SK-N-SH (cell line): ENCODE measurements around the gene DPF3. TPM values are rescaled to one million over a fixed set of nuclear protein-coding genes. Genes with fewer than 3 reads are reported as not detected.
A peak's percentile ranks its signal among the peaks of the same experiment; 100 is the strongest.

ENCODE experiments used
- CTCF ChIA-PET: fragments of 300-600, 350-600 bp; formaldehyde crosslinking; extraction: SDS; loops from one replicate; lab custom pipeline; 2021; lab: Yijun Ruan, JAX
- POLR2A ChIA-PET: fragments of 350-600 bp; sonication (Branson Sonifier 250); formaldehyde crosslinking; extraction: SDS; loops from one replicate; lab custom pipeline; 2020; ENCODE audit warnings: antibody characterized with exemption, inconsistent platforms; lab: Yijun Ruan, JAX
- DNase-seq: peaks from one replicate; pipeline ENCODE4 v3.0.0; 2012
- H2AFZ ChIP-seq: fragments of 200-600 bp; sonication (generic); 2 replicates; pipeline ENCODE4 v1.8.1; 2016; ENCODE audit warnings: antibody characterized with exemption, mild to moderate bottlenecking, low read depth
- H3F3A ChIP-seq: fragments of 200-600 bp; sonication (generic); replicated peaks from 2 replicates; pipeline ENCODE3; 2016; ENCODE audit warnings: antibody characterized with exemption, mild to moderate bottlenecking; ENCODE audit not compliant: insufficient read depth
- H3K27ac ChIP-seq, 2 experiments: fragments of 200-500 bp in 1 of 2; fragments of 200-600 bp in 1 of 2; sonication (Bioruptor generic) in 1 of 2; sonication (generic), shearing (Covaris generic) in 1 of 2; 2 replicates each; pipeline versions ENCODE4 v1.5.1 to v1.6.1; 2014 to 2016; ENCODE audit warnings: low read depth in 2 of 2, inconsistent platforms in 1 of 2, low read length in 1 of 2, mild to moderate bottlenecking in 1 of 2, mixed read lengths in 1 of 2
- H3K27me3 ChIP-seq: fragments of 200-600 bp; sonication (generic), shearing (Covaris generic); 2 replicates; pipeline ENCODE4 v1.6.1; 2016; ENCODE audit warnings: mixed run types; ENCODE audit not compliant: insufficient read depth
- H3K36me3 ChIP-seq, 2 experiments: fragments of 200-500 bp in 1 of 2; fragments of 200-600 bp in 1 of 2; sonication (Bioruptor generic) in 1 of 2; sonication (generic) in 1 of 2; replicated peaks in 1 of 2; 2 replicates each; pipeline versions ENCODE3 to v1.5.1; 2014 to 2016; ENCODE audit warnings: low read length in 1 of 2, mild to moderate bottlenecking in 1 of 2; ENCODE audit not compliant: insufficient read depth in 2 of 2, control insufficient read depth in 1 of 2
- H3K4me1 ChIP-seq, 2 experiments: fragments of 200-500 bp in 1 of 2; fragments of 200-600 bp in 1 of 2; sonication (Bioruptor generic) in 1 of 2; sonication (generic), shearing (Covaris generic) in 1 of 2; 2 replicates each; pipeline versions ENCODE4 v1.5.1 to v1.6.1; 2014 to 2016; ENCODE audit warnings: low read depth in 1 of 2, low read length in 1 of 2, mixed run types in 1 of 2; ENCODE audit not compliant: insufficient read depth in 2 of 2, control insufficient read depth in 1 of 2
- H3K4me2 ChIP-seq: fragments of 200-600 bp; sonication (generic), shearing (Covaris generic); 2 replicates; pipeline ENCODE4 v1.6.1; 2017; ENCODE audit warnings: mixed run types
- H3K4me3 ChIP-seq, 2 experiments: fragments of 200-500 bp in 1 of 2; fragments of 200-600 bp in 1 of 2; sonication (Bioruptor generic) in 1 of 2; sonication (generic), shearing (Covaris generic) in 1 of 2; 2 replicates each; pipeline versions ENCODE4 v1.5.1 to v1.8.1; 2014 to 2016; ENCODE audit warnings: low read depth in 2 of 2, inconsistent platforms in 1 of 2, low read length in 1 of 2, mild to moderate bottlenecking in 1 of 2, mixed read lengths in 1 of 2, moderate library complexity in 1 of 2
- H3K79me2 ChIP-seq: fragments of 200-600 bp; sonication (generic); 2 replicates; pipeline ENCODE4 v1.8.1; 2017; ENCODE audit warnings: mild to moderate bottlenecking; ENCODE audit not compliant: insufficient read depth
- H3K9ac ChIP-seq: fragments of 200-600 bp; sonication (generic); 2 replicates; pipeline ENCODE4 v1.6.1; 2017; ENCODE audit warnings: mixed run types
- H3K9me2 ChIP-seq: fragments of 200-600 bp; sonication (generic); 2 replicates; pipeline ENCODE4 v1.6.1; 2017; ENCODE audit warnings: mixed run types
- H3K9me3 ChIP-seq: fragments of 200-600 bp; sonication (generic); 2 replicates; pipeline ENCODE4 v1.6.1; 2017; ENCODE audit warnings: mixed run types, mild to moderate bottlenecking, moderate library complexity
- H4K20me1 ChIP-seq: fragments of 200-600 bp; sonication (generic); 2 replicates; pipeline ENCODE4 v1.6.1; 2017; ENCODE audit warnings: mild to moderate bottlenecking, mixed run types; ENCODE audit not compliant: insufficient read depth
- CHD2 ChIP-seq: fragments of 150-350 bp; IDR thresholded peaks from 2 replicates; pipeline ENCODE4 v1.6.1; 2018; ENCODE audit warnings: low read length; ENCODE audit not compliant: partially characterized antibody
- ELF1 ChIP-seq: IDR thresholded peaks from 2 replicates; pipeline ENCODE4 v1.4.0; 2012
- EP300 ChIP-seq, 2 experiments: IDR thresholded peaks; 2 replicates each; pipeline versions ENCODE4 v1.4.0 to v1.6.1; 2012; ENCODE audit warnings: borderline replicate concordance in 1 of 2, low read depth in 1 of 2, low read length in 1 of 2
- MXI1 ChIP-seq: IDR thresholded peaks from 2 replicates; pipeline ENCODE4 v1.6.1; 2012; ENCODE audit warnings: mild to moderate bottlenecking, low read depth, low read length, improper control_type of control experiment
- NFIC ChIP-seq: IDR thresholded peaks from 2 replicates; pipeline ENCODE4 v1.4.0; 2012; ENCODE audit warnings: borderline replicate concordance
- NRF1 ChIP-seq: IDR thresholded peaks from 2 replicates; pipeline ENCODE4 v1.6.1; 2012; ENCODE audit warnings: low read depth, mild to moderate bottlenecking, low read length
- RAD21 ChIP-seq: IDR thresholded peaks from 2 replicates; pipeline ENCODE4 v1.6.1; 2012; ENCODE audit warnings: mild to moderate bottlenecking, low read length
- RFX5 ChIP-seq: IDR thresholded peaks from 2 replicates; pipeline ENCODE4 v1.6.1; 2012; ENCODE audit warnings: mild to moderate bottlenecking, improper control_type of control experiment, low read length
- TAF1 ChIP-seq: IDR thresholded peaks from 2 replicates; pipeline ENCODE4 v1.6.1; 2012; ENCODE audit warnings: low read depth, mild to moderate bottlenecking, low read length, moderate library complexity, borderline replicate concordance
- TCF12 ChIP-seq: IDR thresholded peaks from 2 replicates; pipeline ENCODE4 v1.4.0; 2012
- WGBS: methylation state at CpG from one replicate; pipeline ENCODE4 v1.1.6; 2017; ENCODE audit warnings: low lambda C conversion rate; 5-methylcytosine and 5-hydroxymethylcytosine counted together
- polyA plus RNA-seq, 3 experiments: library from polyadenylated mRNA; depleted of rRNA; stranded (reverse); fragments of >200 nt; gene quantifications; 2 replicates each; pipeline ENCODE4 v1.2.3, GENCODE V29; 2012
- TF ChIP-seq, protein P1 (sequence below): IDR thresholded peaks from 2 replicates; pipeline ENCODE4; 2012

The DPF3 gene
- polyA plus RNA-seq, 1 of the 3 experiments (the other 2 are of a cell fraction), result 2.8 TPM

DNA sequence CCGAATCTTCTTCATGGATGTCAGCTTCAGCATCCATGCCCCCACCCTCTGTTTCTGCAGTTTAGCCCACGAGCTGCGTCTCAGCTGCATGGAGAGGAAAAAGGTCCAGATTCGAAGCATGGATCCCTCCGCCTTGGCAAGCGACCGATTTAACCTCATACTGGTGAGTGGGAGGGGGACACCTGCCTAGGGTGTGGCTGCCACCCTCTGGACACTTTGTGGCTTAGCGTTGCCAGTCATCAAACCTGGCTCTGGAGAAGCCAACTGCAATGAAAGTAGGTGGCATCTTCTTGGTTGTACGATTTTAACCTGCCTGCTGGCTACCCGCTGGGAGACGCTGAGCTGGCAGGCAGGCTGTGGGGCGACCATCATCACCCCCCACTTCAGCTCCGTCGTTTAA, 49.0 kb upstream of the DPF3 start:
- DNase-seq, result no peak

DNA sequence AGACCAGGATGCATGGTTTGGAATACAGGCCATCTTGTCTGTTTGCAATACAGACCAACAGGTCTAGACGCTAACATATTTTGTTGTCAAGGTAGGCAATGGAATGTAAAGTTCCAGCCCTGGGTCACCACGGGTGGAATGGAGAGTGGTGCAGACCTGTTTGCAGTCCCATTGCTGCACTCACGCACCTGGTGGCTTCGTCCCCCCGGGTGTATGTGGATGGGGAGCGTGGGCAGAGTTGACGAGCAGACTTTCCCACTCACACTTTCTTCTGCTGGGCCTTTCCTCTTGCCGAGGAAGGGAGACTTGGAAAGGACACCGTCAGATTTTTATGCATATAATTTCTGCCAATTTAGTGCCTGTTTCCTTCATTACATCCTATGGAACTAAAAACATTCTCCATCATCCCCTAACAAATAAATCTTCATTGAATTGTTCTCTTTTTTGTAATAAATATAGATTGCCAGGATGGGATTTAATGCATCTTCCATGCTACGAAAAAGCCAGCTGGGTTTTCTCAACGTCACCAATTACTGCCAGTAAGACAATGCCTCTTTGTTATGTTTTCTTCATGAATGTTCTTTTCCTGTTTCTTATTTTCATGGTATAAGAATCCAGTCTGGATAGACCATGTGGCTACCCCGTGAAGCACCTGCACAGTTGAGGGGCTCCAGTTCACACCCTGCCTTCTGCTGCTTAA, 47.5 kb upstream of the DPF3 start:
- Histone ChIP-seq H3K27me3 (no peaks in the 10 kb centered on the region), H3K4me1 (no peaks in the 10 kb centered on the region), H3K4me2 (no peak overlapping the region), H3K9me2 (no peaks in the 10 kb centered on the region), H3K79me2 (no peaks in the 10 kb centered on the region), H3K9ac (no peak overlapping the region), H3K4me3 (no peak overlapping the region), H2AFZ (no peak overlapping the region), H3F3A (no peaks in the 10 kb centered on the region), H3K9me3 (no peaks in the 10 kb centered on the region), H3K27ac (no peak overlapping the region), H3K36me3 (peaks cover 6 to 21% of the 10 kb centered on the region in 2 experiments), H4K20me1 (no peaks in the 10 kb centered on the region)
- no peak for DNase-seq
- POLR2A ChIA-PET, result no interaction called here
- WGBS, result 80% methylated on average over 12 of the region's 12 CpGs
- CTCF ChIA-PET, result interaction anchor here (2.2 to 7.8 kb wide), 2 partner anchors 425 to 428 kb away, joined by 12 to 51 read pairs; no protein-coding TSS in a partner anchor
- no peak for TF ChIP-seq ELF1
- TF ChIP-seq, protein P1, sequence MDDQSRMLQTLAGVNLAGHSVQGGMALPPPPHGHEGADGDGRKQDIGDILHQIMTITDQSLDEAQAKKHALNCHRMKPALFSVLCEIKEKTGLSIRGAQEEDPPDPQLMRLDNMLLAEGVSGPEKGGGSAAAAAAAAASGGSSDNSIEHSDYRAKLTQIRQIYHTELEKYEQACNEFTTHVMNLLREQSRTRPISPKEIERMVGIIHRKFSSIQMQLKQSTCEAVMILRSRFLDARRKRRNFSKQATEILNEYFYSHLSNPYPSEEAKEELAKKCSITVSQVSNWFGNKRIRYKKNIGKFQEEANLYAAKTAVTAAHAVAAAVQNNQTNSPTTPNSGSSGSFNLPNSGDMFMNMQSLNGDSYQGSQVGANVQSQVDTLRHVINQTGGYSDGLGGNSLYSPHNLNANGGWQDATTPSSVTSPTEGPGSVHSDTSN, result no peak

More for the DNA sequence above, 49.0 kb upstream of the DPF3 start:
- Histone ChIP-seq H3K9me2 (no peaks in the 10 kb centered on the region), H3K4me1 (no peaks in the 10 kb centered on the region), H3K36me3 (peaks cover 6 to 21% of the 10 kb centered on the region in 2 experiments), H3K4me3 (no peak overlapping the region), H3K27ac (no peak overlapping the region), H3K79me2 (no peaks in the 10 kb centered on the region), H3F3A (no peaks in the 10 kb centered on the region), H3K9ac (no peak overlapping the region), H2AFZ (no peak overlapping the region), H4K20me1 (no peaks in the 10 kb centered on the region), H3K4me2 (no peak overlapping the region), H3K27me3 (no peaks in the 10 kb centered on the region), H3K9me3 (no peaks in the 10 kb centered on the region)
- ChIA-PET POLR2A (no interaction called here), CTCF (interaction anchor here (2.2 to 7.8 kb wide), 2 partner anchors 427 to 430 kb away, joined by 12 to 51 read pairs; no protein-coding TSS in a partner anchor)
- WGBS, result 98% methylated on average over 12 of the region's 14 CpGs
- TF ChIP-seq EP300 (IDR thresholded peaks at IDR 0.05; ENCODE audit: borderline replicate concordance in 1 of 2, low read depth in 1 of 2, low read length in 1 of 2), result no peak
- TF ChIP-seq RAD21, result peak; percentile 27

DNA sequence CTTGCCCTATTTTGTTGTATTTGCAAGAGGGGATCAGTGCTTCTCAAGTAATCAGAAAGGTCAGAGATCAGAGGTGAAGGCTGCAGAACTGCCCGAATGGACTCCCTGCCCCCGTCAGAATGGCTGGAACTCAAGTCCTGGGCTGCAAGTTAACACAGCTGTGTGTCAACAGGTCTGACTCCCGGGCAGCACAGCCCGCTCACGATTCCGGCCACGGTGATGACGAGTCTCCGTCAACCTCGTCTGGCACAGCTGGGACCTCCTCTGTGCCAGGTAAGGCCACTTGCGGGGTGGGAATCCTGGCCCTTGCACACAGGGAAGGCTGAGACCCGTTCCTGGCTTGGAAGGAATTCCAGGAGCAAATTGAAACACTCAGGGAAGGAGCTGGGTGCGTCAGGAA, 45.7 kb upstream of the DPF3 start:
- Histone ChIP-seq H3K4me3 (no peak overlapping the region), H3F3A (no peaks in the 10 kb centered on the region), H2AFZ (no peak overlapping the region), H3K4me1 (no peaks in the 10 kb centered on the region), H3K9ac (no peak overlapping the region), H4K20me1 (no peaks in the 10 kb centered on the region), H3K79me2 (no peaks in the 10 kb centered on the region), H3K27me3 (no peaks in the 10 kb centered on the region), H3K4me2 (no peak overlapping the region), H3K36me3 (peaks cover 6 to 21% of the 10 kb centered on the region in 2 experiments), H3K27ac (no peak overlapping the region), H3K9me2 (no peaks in the 10 kb centered on the region), H3K9me3 (no peaks in the 10 kb centered on the region)
- CTCF ChIA-PET, result interaction anchor here (0.7 to 7.8 kb wide), 5 partner anchors 9 to 426 kb away, joined by 3 to 51 read pairs (median 10); no protein-coding TSS in a partner anchor
- WGBS, result 74% methylated on average over 4 of the region's 13 CpGs
- no peak for TF ChIP-seq TCF12
- no peak for TF ChIP-seq MXI1
- no peak for TF ChIP-seq CHD2
- no peak for TF ChIP-seq RFX5
- TF ChIP-seq TAF1, result no peak
- TF ChIP-seq NRF1, result no peak
- no peak for TF ChIP-seq NFIC
- TF ChIP-seq ELF1, result no peak
- POLR2A ChIA-PET, result no interaction called here
- no peak for DNase-seq
